Measurements from ENCODE around the gene KDM4C. TPM values are rescaled to one million over a fixed set of nuclear protein-coding genes. Genes with fewer than 3 reads are reported as not detected.
A peak's percentile ranks its signal among the peaks of the same experiment; 100 is the strongest.

Gene KDM4C
- total RNA-seq, 1 donor from 2014 or later = 18.2 TPM

DNA sequence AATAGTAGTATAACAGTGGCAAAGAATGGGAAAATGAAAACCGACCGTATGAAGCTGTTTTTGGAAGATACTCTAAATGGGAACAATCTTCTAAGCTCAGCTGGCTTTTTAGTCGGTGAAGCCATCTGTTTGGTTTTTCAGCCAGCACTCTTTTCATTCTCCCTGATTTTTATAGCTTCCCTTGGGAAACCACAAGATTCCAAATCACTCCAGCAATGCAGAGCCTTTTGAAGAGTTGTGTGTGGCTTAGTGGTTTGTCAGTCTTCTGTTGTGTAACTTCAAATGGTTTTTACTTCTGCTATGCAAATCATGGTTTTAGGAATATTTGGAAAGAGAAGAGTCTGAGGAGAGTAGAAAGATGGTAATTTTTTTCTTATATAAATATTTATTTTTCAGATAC lies 180.7 kb downstream of the KDM4C start:
- peak; percentile 98 for DNase-seq (ENCODE audit: low read depth)
- H3K4me3 Mint-ChIP-seq (ENCODE audit: unreplicated experiment) = no peak overlapping the region

DNA sequence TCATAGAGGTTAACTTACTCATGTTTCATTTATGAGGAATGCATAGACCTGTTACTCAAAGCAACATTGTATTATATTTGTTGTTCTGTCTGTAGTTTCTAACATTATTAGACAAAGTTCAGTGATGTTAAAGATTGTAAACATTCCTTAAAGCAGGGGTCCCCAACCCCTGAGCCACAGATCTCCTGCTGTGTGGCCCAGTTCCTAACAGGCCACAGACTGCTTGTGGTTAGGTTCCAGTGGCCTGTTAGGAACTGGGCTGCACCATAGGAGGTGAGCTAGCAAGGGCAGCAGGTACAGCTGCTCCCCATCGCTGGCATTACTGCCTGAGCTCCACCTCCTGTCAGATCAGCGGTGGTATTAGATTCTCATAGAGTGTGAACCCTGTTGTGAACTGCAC lies 181.1 kb downstream of the KDM4C start:
- Mint-ChIP-seq H3K9me3 (ENCODE audit: unreplicated experiment) (peaks cover 5% of the 10 kb centered on the region), H3K4me1 (ENCODE audit: low read depth, unreplicated experiment) (peaks cover 11% of the 10 kb centered on the region), H3K4me3 (ENCODE audit: unreplicated experiment) (no peak overlapping the region), H3K27me3 (ENCODE audit: low read depth, unreplicated experiment) (no peaks in the 10 kb centered on the region), H3K27ac (ENCODE audit: unreplicated experiment) (peak overlapping the region; percentile 27), H3K36me3 (ENCODE audit: low read depth, unreplicated experiment) (peaks cover 6% of the 10 kb centered on the region)
- Histone ChIP-seq H3K4me3 (ENCODE audit: insufficient read depth, low read depth, low read length) (no peak overlapping the region), H4K20me1 (ENCODE audit: insufficient read depth, low read length) (no peaks in the 10 kb centered on the region), H3K9ac (ENCODE audit: low read length) (no peak overlapping the region), H3K27ac (ENCODE audit: low read depth, low read length) (peak overlapping the region; percentile 31), H3K27me3 (ENCODE audit: insufficient read depth, low read length) (no peaks in the 10 kb centered on the region), H3K79me2 (ENCODE audit: insufficient read depth, low read length) (no peaks in the 10 kb centered on the region), H2AFZ (ENCODE audit: low read depth, low read length) (no peak overlapping the region), H3K4me1 (ENCODE audit: insufficient read depth, low read length) (peaks cover 13% of the 10 kb centered on the region), H3K9me3 (ENCODE audit: insufficient read depth, low read depth, low read length) (no peaks in the 10 kb centered on the region), H3K36me3 (ENCODE audit: insufficient read depth, low read length) (no peaks in the 10 kb centered on the region), H3K4me2 (ENCODE audit: low read length) (peak overlapping the region; percentile 54)
- peak; percentile 26 for FAIRE-seq
- no peak for TF ChIP-seq EZH2 (IDR thresholded peaks at IDR 0.05; ENCODE audit: insufficient read depth, low read length)
- peak; percentile 73 for DNase-seq (ENCODE audit: low read depth)

More for the DNA sequence above, 180.7 kb downstream of the KDM4C start:
- no peaks in the 10 kb centered on the region for H3K79me2 ChIP-seq (ENCODE audit: insufficient read depth, low read length)
- FAIRE-seq = peak; percentile 87
- H3K4me2 ChIP-seq (ENCODE audit: low read length) = peak overlapping the region; percentile 78
- no peak overlapping the region for H3K27ac Mint-ChIP-seq (ENCODE audit: unreplicated experiment)
- TF ChIP-seq EZH2 (IDR thresholded peaks at IDR 0.05; ENCODE audit: insufficient read depth, low read length) = no peak
- TF ChIP-seq, protein P1, sequence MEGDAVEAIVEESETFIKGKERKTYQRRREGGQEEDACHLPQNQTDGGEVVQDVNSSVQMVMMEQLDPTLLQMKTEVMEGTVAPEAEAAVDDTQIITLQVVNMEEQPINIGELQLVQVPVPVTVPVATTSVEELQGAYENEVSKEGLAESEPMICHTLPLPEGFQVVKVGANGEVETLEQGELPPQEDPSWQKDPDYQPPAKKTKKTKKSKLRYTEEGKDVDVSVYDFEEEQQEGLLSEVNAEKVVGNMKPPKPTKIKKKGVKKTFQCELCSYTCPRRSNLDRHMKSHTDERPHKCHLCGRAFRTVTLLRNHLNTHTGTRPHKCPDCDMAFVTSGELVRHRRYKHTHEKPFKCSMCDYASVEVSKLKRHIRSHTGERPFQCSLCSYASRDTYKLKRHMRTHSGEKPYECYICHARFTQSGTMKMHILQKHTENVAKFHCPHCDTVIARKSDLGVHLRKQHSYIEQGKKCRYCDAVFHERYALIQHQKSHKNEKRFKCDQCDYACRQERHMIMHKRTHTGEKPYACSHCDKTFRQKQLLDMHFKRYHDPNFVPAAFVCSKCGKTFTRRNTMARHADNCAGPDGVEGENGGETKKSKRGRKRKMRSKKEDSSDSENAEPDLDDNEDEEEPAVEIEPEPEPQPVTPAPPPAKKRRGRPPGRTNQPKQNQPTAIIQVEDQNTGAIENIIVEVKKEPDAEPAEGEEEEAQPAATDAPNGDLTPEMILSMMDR (IDR thresholded peaks at IDR 0.05; ENCODE audit: insufficient read depth, low read depth, low read length) = no peak
- H4K20me1 ChIP-seq (ENCODE audit: insufficient read depth, low read length) = no peaks in the 10 kb centered on the region
- no peak overlapping the region for H2AFZ ChIP-seq (ENCODE audit: low read depth, low read length)
- peak overlapping the region; percentile 38 for H3K9ac ChIP-seq (ENCODE audit: low read length)
- H3K27me3 ChIP-seq (ENCODE audit: insufficient read depth, low read length) = no peaks in the 10 kb centered on the region
- H3K4me1 Mint-ChIP-seq (ENCODE audit: low read depth, unreplicated experiment) = peaks cover 11% of the 10 kb centered on the region
- H3K27me3 Mint-ChIP-seq (ENCODE audit: low read depth, unreplicated experiment) = no peaks in the 10 kb centered on the region
- H3K4me1 ChIP-seq (ENCODE audit: insufficient read depth, low read length) = peaks cover 10% of the 10 kb centered on the region
- H3K27ac ChIP-seq (ENCODE audit: low read depth, low read length) = peak overlapping the region; percentile 70
- no peaks in the 10 kb centered on the region for H3K9me3 ChIP-seq (ENCODE audit: insufficient read depth, low read depth, low read length)
- no peak overlapping the region for H3K4me3 ChIP-seq (ENCODE audit: insufficient read depth, low read depth, low read length)
- H3K9me3 Mint-ChIP-seq (ENCODE audit: unreplicated experiment) = peaks cover 5% of the 10 kb centered on the region
- H3K36me3 ChIP-seq (ENCODE audit: insufficient read depth, low read length) = no peaks in the 10 kb centered on the region
- H3K36me3 Mint-ChIP-seq (ENCODE audit: low read depth, unreplicated experiment) = peaks cover 6% of the 10 kb centered on the region

DNA sequence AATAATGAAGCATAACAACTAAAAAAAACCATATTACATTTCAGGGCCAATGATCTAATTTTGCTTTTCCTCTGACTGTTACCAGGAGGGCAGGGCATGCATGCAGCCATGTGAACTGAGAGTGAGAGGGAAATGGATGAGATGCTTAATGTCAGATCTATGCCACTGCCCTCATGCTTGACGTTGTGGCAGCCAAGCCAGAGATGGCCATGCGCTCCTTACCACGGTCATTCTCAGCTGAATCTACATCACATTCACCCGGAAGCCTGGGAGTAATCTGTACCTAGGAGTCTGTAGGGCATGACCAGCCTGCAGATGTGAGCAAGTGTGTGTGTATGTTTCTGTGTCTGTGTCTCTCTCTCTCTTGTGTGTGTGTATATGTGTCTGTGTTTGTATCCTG lies 183.7 kb downstream of the KDM4C start:
- peaks cover 5% of the 10 kb centered on the region for H3K9me3 Mint-ChIP-seq (ENCODE audit: unreplicated experiment)
- Histone ChIP-seq H3K4me1 (ENCODE audit: insufficient read depth, low read length) (peaks cover 28% of the 10 kb centered on the region), H4K20me1 (ENCODE audit: insufficient read depth, low read length) (no peaks in the 10 kb centered on the region), H3K9ac (ENCODE audit: low read length) (no peak overlapping the region), H3K36me3 (ENCODE audit: insufficient read depth, low read length) (no peaks in the 10 kb centered on the region), H3K79me2 (ENCODE audit: insufficient read depth, low read length) (no peaks in the 10 kb centered on the region), H3K9me3 (ENCODE audit: insufficient read depth, low read depth, low read length) (no peaks in the 10 kb centered on the region), H2AFZ (ENCODE audit: low read depth, low read length) (no peak overlapping the region), H3K4me3 (ENCODE audit: insufficient read depth, low read depth, low read length) (no peak overlapping the region), H3K4me2 (ENCODE audit: low read length) (no peak overlapping the region), H3K27ac (ENCODE audit: low read depth, low read length) (no peak overlapping the region), H3K27me3 (ENCODE audit: insufficient read depth, low read length) (no peaks in the 10 kb centered on the region)
- H3K36me3 Mint-ChIP-seq (ENCODE audit: low read depth, unreplicated experiment) = peaks cover 6% of the 10 kb centered on the region
- H3K27ac Mint-ChIP-seq (ENCODE audit: unreplicated experiment) = no peak overlapping the region
- peaks cover 22% of the 10 kb centered on the region for H3K4me1 Mint-ChIP-seq (ENCODE audit: low read depth, unreplicated experiment)
- TF ChIP-seq, protein P1 (IDR thresholded peaks at IDR 0.05; ENCODE audit: insufficient read depth, low read depth, low read length) = no peak
- no peak for TF ChIP-seq EZH2 (IDR thresholded peaks at IDR 0.05; ENCODE audit: insufficient read depth, low read length)
- FAIRE-seq = no peak
- no peak overlapping the region for H3K4me3 Mint-ChIP-seq (ENCODE audit: unreplicated experiment)
- no peak for DNase-seq (ENCODE audit: low read depth)
- H3K27me3 Mint-ChIP-seq (ENCODE audit: low read depth, unreplicated experiment) = no peaks in the 10 kb centered on the region
